IMR-90 (cell line): ENCODE results near the gene NCOA5. TPM values are rescaled to one million over a fixed set of nuclear protein-coding genes. Genes with fewer than 3 reads are reported as not detected.

Experiments used
- ATAC-seq: fragments of 200-7000 bp; cut with Tn5 transposase; 2 replicates; pipeline ENCODE4 v1.9.1; 2020; ENCODE audit warnings: low read depth, mild to moderate bottlenecking, moderate library complexity
- BruUV-seq: library from RNA; stranded (reverse); fragments of 400-500 nt; replicated peaks from 2 replicates; lab custom pipeline; 2021; lab: Mats Ljungman, UMichigan
- CTCF ChIA-PET: fragments of 300-600 bp; formaldehyde crosslinking; extraction: SDS; loops from one replicate; lab custom pipeline; 2021; ENCODE audit warnings: antibody characterized with exemption; lab: Yijun Ruan, JAX
- POLR2A ChIA-PET: fragments of 300-600 bp; sonication (Branson Sonifier 250); formaldehyde crosslinking; loops from one replicate; lab custom pipeline; 2022; ENCODE audit warnings: antibody characterized with exemption; ENCODE audit not compliant: unreplicated experiment; lab: Charles Lee
- DNase-seq: peaks from one replicate; pipeline ENCODE4 v3.0.0; 2013
- H2AFZ ChIP-seq: replicated peaks from 2 replicates; pipeline ENCODE3; 2013; ENCODE audit warnings: low read length, mild to moderate bottlenecking; ENCODE audit not compliant: poor library complexity
- H2AK5ac ChIP-seq: 2 replicates; pipeline ENCODE4 v1.6.1; 2013; ENCODE audit warnings: low read depth, low read length, inconsistent platforms
- H2AK9ac ChIP-seq: replicated peaks from 2 replicates; pipeline ENCODE3; 2013; ENCODE audit warnings: mild to moderate bottlenecking, low read depth, low read length, moderate library complexity; ENCODE audit not compliant: poor library complexity
- H2BK120ac ChIP-seq: 2 replicates; pipeline ENCODE4 v1.6.1; 2013; ENCODE audit warnings: low read depth, low read length, inconsistent platforms
- H2BK15ac ChIP-seq: 3 replicates; pipeline ENCODE4 v1.6.1; 2013; ENCODE audit warnings: low read depth, low read length, inconsistent platforms
- H2BK20ac ChIP-seq: 2 replicates; pipeline ENCODE4 v1.6.1; 2013; ENCODE audit warnings: low read depth, mild to moderate bottlenecking, inconsistent platforms, low read length, moderate library complexity
- H2BK5ac ChIP-seq: 2 replicates; pipeline ENCODE4 v1.6.1; 2013; ENCODE audit warnings: mild to moderate bottlenecking, low read depth, low read length, inconsistent platforms; ENCODE audit not compliant: poor library complexity, severe bottlenecking
- H3K14ac ChIP-seq: replicated peaks from 2 replicates; pipeline ENCODE4 v1.6.1; 2013; ENCODE audit warnings: low read depth, low read length, inconsistent platforms
- H3K18ac ChIP-seq: 2 replicates; pipeline ENCODE4 v1.6.1; 2013; ENCODE audit warnings: low read depth, low read length, control low read depth
- H3K23ac ChIP-seq: 2 replicates; pipeline ENCODE4 v1.6.1; 2013; ENCODE audit warnings: low read depth, low read length, inconsistent platforms
- H3K27ac ChIP-seq: 2 replicates; pipeline ENCODE4 v1.5.1; 2013; ENCODE audit warnings: mild to moderate bottlenecking, control low read depth, low read length; ENCODE audit not compliant: insufficient read depth
- H3K27me3 ChIP-seq: 2 replicates; pipeline ENCODE4 v1.6.1; 2013; ENCODE audit warnings: low read length; ENCODE audit not compliant: control insufficient read depth, insufficient read depth
- H3K36me3 ChIP-seq: 2 replicates; pipeline ENCODE4 v1.6.1; 2013; ENCODE audit warnings: low read length, mixed read lengths; ENCODE audit not compliant: control insufficient read depth, insufficient read depth
- H3K4ac ChIP-seq: 2 replicates; pipeline ENCODE4 v1.6.1; 2013; ENCODE audit warnings: low read depth, low read length, inconsistent platforms
- H3K4me1 ChIP-seq: 2 replicates; pipeline ENCODE4 v1.6.1; 2013; ENCODE audit warnings: low read length, mixed read lengths; ENCODE audit not compliant: control insufficient read depth, insufficient read depth
- H3K4me2 ChIP-seq: 2 replicates; pipeline ENCODE4 v1.6.1; 2013; ENCODE audit warnings: low read depth, mild to moderate bottlenecking, control low read depth, low read length, moderate library complexity
- H3K4me3 ChIP-seq: 2 replicates; pipeline ENCODE4 v1.5.1; 2013; ENCODE audit warnings: low read depth, mild to moderate bottlenecking, control low read depth, low read length, moderate library complexity; ENCODE audit not compliant: insufficient read depth
- H3K56ac ChIP-seq: 2 replicates; pipeline ENCODE4 v1.6.1; 2013; ENCODE audit warnings: low read length, inconsistent platforms; ENCODE audit not compliant: insufficient read depth; ENCODE audit errors: extremely low read depth
- H3K79me1 ChIP-seq, 2 experiments: 2 replicates each; pipeline ENCODE4 v1.6.1; 2013; ENCODE audit warnings: low read length in 2 of 2, inconsistent platforms in 1 of 2, low read depth in 1 of 2
- H3K9ac ChIP-seq: 2 replicates; pipeline ENCODE4 v1.6.1; 2013; ENCODE audit warnings: low read depth, low read length, control low read depth
- H3K9me1 ChIP-seq: 2 replicates; pipeline ENCODE4 v1.6.1; 2013; ENCODE audit warnings: low read length, inconsistent platforms; ENCODE audit not compliant: insufficient read depth
- H3K9me3 ChIP-seq: 2 replicates; pipeline ENCODE4 v1.6.1; 2013; ENCODE audit warnings: low read length; ENCODE audit not compliant: control insufficient read depth, insufficient read depth
- H4K20me1 ChIP-seq: 2 replicates; pipeline ENCODE4 v1.6.1; 2013; ENCODE audit warnings: low read length, inconsistent platforms; ENCODE audit not compliant: insufficient read depth
- H4K5ac ChIP-seq: 2 replicates; pipeline ENCODE4 v1.6.1; 2013; ENCODE audit warnings: mild to moderate bottlenecking, low read depth, low read length, control low read depth
- H4K8ac ChIP-seq, 2 experiments: 2 replicates each; pipeline ENCODE4 v1.6.1; 2013; ENCODE audit warnings: low read depth in 2 of 2, low read length in 2 of 2, control low read depth in 1 of 2, inconsistent platforms in 1 of 2
- H4K91ac ChIP-seq: 2 replicates; pipeline ENCODE4 v1.6.1; 2013; ENCODE audit warnings: low read depth, low read length, inconsistent platforms; ENCODE audit not compliant: insufficient read depth
- CEBPB ChIP-seq: IDR thresholded peaks from 2 replicates; pipeline ENCODE4 v1.6.1; 2012; ENCODE audit warnings: low read depth, low read length, improper control_type of control experiment
- CHD1 ChIP-seq: IDR thresholded peaks from 2 replicates; pipeline ENCODE4 v1.6.1; 2012; ENCODE audit warnings: low read depth, low read length, improper control_type of control experiment
- MAFK ChIP-seq: IDR thresholded peaks from 2 replicates; pipeline ENCODE4 v1.6.1; 2012; ENCODE audit warnings: low read depth, low read length, improper control_type of control experiment
- MAZ ChIP-seq: IDR thresholded peaks from 2 replicates; pipeline ENCODE4 v1.6.1; 2012; ENCODE audit warnings: low read depth, mild to moderate bottlenecking, low read length, improper control_type of control experiment, moderate library complexity, borderline replicate concordance
- MXI1 ChIP-seq: IDR thresholded peaks from 2 replicates; pipeline ENCODE4 v1.6.1; 2012; ENCODE audit warnings: low read depth, mild to moderate bottlenecking, low read length, moderate library complexity, borderline replicate concordance
- NFE2L2 ChIP-seq: fragments of 150-350 bp; IDR thresholded peaks from 2 replicates; pipeline ENCODE4 v1.6.1; 2016; ENCODE audit warnings: low read depth, mild to moderate bottlenecking, low read length
- POLR2A ChIP-seq: IDR thresholded peaks from 2 replicates; pipeline ENCODE4 v1.6.1; 2012; ENCODE audit warnings: mild to moderate bottlenecking, low read depth, low read length
- RAD21 ChIP-seq: IDR thresholded peaks from 2 replicates; pipeline ENCODE4 v1.6.1; 2012; ENCODE audit warnings: low read length, improper control_type of control experiment
- RCOR1 ChIP-seq: IDR thresholded peaks from 2 replicates; pipeline ENCODE4 v1.6.1; 2012; ENCODE audit warnings: mild to moderate bottlenecking, low read length, improper control_type of control experiment; ENCODE audit not compliant: insufficient replicate concordance
- RFX5 ChIP-seq: IDR thresholded peaks from 2 replicates; pipeline ENCODE4 v1.8.0; 2012; ENCODE audit warnings: low read depth, mild to moderate bottlenecking, low read length, moderate library complexity
- WGBS, 2 experiments: methylation state at CpG; one replicate each; pipeline versions ENCODE4 v1.1.5 to v1.1.7; 2013; ENCODE audit warnings: missing lambda C conversion rate in 2 of 2; ENCODE audit not compliant: insufficient read length in 1 of 2; ENCODE audit errors: extremely low coverage in 2 of 2; 5-methylcytosine and 5-hydroxymethylcytosine counted together
- dilution Hi-C: fragments of 300-500 bp; cut with HindIII; formaldehyde crosslinking; loops from one replicate; pipeline ENCODE4 v1.14.3; 2018; ENCODE audit warnings: low sequenced_read_pairs; ENCODE audit not compliant: unreplicated experiment
- in situ Hi-C: fragments of 300-500 bp; cut with MboI; formaldehyde crosslinking; loops from 3 replicates; pipeline ENCODE4 v1.14.3; 2019; ENCODE audit warnings: low sequenced_read_pairs, inconsistent platforms, mixed read lengths
- intact Hi-C: fragments of 100-400 bp; cut with micrococcal nuclease; formaldehyde crosslinking; loops from 2 replicates; pipeline ENCODE4 v1.10.0; 2022
- polyA plus RNA-seq, 3 experiments: library from polyadenylated mRNA; depleted of rRNA; stranded (reverse); fragments of >200 nt; gene quantifications; 2 replicates each; pipeline ENCODE4 v1.2.3, GENCODE V29; 2012; ENCODE audit warnings: low replicate concordance in 1 of 3
- total RNA-seq: library from RNA; depleted of rRNA; stranded (reverse); fragments of >200 nt; gene quantifications from 2 replicates; pipeline ENCODE4 v1.2.3, GENCODE V29; 2012
- TF ChIP-seq, protein P1 (sequence below): fragments of 150-350 bp; IDR thresholded peaks from 2 replicates; pipeline ENCODE4 v1.6.1; 2017; ENCODE audit warnings: mild to moderate bottlenecking, antibody characterized with exemption, low read length, low read depth
- TF ChIP-seq, protein P2 (sequence below): conservative IDR thresholded peaks from 2 replicates; pipeline ENCODE4 v1.5.1; 2012; ENCODE audit warnings: mild to moderate bottlenecking, low read depth, low read length, improper control_type of control experiment
- TF ChIP-seq, protein P3 (sequence below): fragments of 150-350 bp; IDR thresholded peaks from 2 replicates; pipeline ENCODE4 v1.6.1; 2016; ENCODE audit warnings: low read depth, mild to moderate bottlenecking, low read length, moderate library complexity, borderline replicate concordance

NCOA5 gene
- total and polyA plus RNA-seq, 2 of the 4 experiments (the other 2 are of a cell fraction) = 17.4 to 20.6 TPM

DNA sequence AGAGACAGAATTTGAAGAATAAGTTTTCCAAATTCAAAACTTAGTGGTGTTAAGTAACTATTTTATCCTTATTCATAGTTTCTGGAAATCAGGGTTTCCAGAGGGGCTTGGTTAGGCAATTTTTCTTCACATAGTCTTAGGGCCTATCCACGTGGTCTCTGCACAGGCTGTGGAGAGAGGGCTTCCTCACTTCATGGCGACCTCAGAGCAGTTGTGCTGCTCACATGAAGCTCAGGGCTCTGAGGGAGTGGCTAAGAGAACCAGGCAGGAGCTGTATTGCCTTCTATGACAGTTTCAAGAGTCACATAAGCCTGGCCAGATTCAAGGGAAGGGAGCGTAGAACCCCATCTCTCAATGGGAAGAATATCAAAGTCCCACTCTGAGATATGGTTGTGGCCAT lies 14.5 kb upstream of the NCOA5 start:
- Histone ChIP-seq H4K20me1 (no peaks in the 10 kb centered on the region), H3K79me1 (no peaks in the 10 kb centered on the region), H3K23ac (no peak overlapping the region), H2BK120ac (no peak overlapping the region), H2BK15ac (no peak overlapping the region), H3K27ac (no peak overlapping the region), H3K18ac (no peak overlapping the region), H3K9ac (no peak overlapping the region), H3K36me3 (no peaks in the 10 kb centered on the region), H3K56ac (no peak overlapping the region), H3K9me3 (peaks cover 3% of the 10 kb centered on the region; the same call in 1 of the 2 replicates), H3K4me2 (no peak overlapping the region), H2BK5ac (no peak overlapping the region), H4K8ac (no peak overlapping the region), H3K14ac (no peak overlapping the region), H3K4me1 (no peaks in the 10 kb centered on the region), H3K27me3 (peaks cover 18% of the 10 kb centered on the region), H3K4me3 (no peak overlapping the region), H2BK20ac (no peak overlapping the region), H4K91ac (no peak overlapping the region), H3K4ac (no peak overlapping the region), H2AFZ (no peak overlapping the region), H3K9me1 (no peaks in the 10 kb centered on the region), H2AK5ac (no peak overlapping the region), H4K5ac (no peak overlapping the region), H2AK9ac (no peak overlapping the region)
- no peak for DNase-seq
- ChIA-PET POLR2A (no interaction called here), CTCF (no interaction called here)
- ATAC-seq = no peak
- in situ Hi-C loops = no loop called here
- no TSS peak for BruUV-seq
- no CpG with 5 or more reads among the region's 3 CpGs for WGBS, 2 experiments
- dilution Hi-C loops = no loop called here
- TF ChIP-seq, protein P1, sequence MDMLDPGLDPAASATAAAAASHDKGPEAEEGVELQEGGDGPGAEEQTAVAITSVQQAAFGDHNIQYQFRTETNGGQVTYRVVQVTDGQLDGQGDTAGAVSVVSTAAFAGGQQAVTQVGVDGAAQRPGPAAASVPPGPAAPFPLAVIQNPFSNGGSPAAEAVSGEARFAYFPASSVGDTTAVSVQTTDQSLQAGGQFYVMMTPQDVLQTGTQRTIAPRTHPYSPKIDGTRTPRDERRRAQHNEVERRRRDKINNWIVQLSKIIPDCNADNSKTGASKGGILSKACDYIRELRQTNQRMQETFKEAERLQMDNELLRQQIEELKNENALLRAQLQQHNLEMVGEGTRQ = no peak
- TF ChIP-seq MAFK (no peak), CEBPB (no peak), MXI1 (no peak), CHD1 (no peak), POLR2A (no peak), MAZ (no peak), RAD21 (no peak), RCOR1 (no peak), NFE2L2 (no peak), RFX5 (no peak)
- TF ChIP-seq, protein P2, sequence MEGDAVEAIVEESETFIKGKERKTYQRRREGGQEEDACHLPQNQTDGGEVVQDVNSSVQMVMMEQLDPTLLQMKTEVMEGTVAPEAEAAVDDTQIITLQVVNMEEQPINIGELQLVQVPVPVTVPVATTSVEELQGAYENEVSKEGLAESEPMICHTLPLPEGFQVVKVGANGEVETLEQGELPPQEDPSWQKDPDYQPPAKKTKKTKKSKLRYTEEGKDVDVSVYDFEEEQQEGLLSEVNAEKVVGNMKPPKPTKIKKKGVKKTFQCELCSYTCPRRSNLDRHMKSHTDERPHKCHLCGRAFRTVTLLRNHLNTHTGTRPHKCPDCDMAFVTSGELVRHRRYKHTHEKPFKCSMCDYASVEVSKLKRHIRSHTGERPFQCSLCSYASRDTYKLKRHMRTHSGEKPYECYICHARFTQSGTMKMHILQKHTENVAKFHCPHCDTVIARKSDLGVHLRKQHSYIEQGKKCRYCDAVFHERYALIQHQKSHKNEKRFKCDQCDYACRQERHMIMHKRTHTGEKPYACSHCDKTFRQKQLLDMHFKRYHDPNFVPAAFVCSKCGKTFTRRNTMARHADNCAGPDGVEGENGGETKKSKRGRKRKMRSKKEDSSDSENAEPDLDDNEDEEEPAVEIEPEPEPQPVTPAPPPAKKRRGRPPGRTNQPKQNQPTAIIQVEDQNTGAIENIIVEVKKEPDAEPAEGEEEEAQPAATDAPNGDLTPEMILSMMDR = no peak
- TF ChIP-seq, protein P3, sequence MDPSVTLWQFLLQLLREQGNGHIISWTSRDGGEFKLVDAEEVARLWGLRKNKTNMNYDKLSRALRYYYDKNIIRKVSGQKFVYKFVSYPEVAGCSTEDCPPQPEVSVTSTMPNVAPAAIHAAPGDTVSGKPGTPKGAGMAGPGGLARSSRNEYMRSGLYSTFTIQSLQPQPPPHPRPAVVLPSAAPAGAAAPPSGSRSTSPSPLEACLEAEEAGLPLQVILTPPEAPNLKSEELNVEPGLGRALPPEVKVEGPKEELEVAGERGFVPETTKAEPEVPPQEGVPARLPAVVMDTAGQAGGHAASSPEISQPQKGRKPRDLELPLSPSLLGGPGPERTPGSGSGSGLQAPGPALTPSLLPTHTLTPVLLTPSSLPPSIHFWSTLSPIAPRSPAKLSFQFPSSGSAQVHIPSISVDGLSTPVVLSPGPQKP = no peak
- intact Hi-C loops = no loop called here
